ENCODE data around the gene OR2T33. TPM values are rescaled to one million over a fixed set of nuclear protein-coding genes. Genes with fewer than 3 reads are reported as not detected.
"Not testable (repeated sequence)": the region's sequence is repeated elsewhere in the genome, so short reads cannot be mapped to it uniquely, and the experiment has no call there.

OR2T33 gene
- total RNA-seq, 1 donor from 2014 or later, result not detected

DNA sequence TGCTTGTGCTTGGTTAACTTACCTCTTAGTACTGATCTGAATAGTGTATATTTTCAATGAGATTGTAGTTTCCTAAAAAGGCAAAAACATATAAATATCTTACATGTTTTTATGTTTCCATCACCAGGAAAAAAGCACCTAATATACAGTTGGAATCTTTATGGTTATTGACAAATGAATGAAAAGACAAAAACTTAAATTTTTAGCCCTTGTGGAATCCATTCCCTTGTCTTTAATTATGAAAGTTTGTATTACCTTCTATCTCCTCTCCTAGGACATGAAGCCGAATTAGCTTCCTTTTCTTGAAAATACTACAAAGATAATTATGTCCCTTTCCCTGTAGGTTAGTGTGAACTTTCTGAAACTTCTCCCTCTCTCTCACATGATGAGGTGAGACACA lies 25.5 kb upstream of the OR2T33 start, which contains the start of gene OR2T12:
Gene OR2T12 (minus strand): TSS at position 101 of the 400 bp plus-strand sequence. CDS start 7,846 bp downstream, outside the sequence.
- ChIA-PET CTCF (no interaction called here), POLR2A (no interaction called here)
- Mint-ChIP-seq H3K4me3 (no peak within 1 kb of the TSS), H3K27me3 (no peaks in the 10 kb centered on the region), H3K4me1 (no peaks in the 10 kb centered on the region), H3K27ac (no peak within 1 kb of the TSS), H3K36me3 (ENCODE audit: low read depth) (no peaks in the 10 kb centered on the region), H3K9me3 (no peaks in the 10 kb centered on the region)
- DNase-seq, result no peak
- intact Hi-C loops (cut with micrococcal nuclease), result no loop called here
- no peak for ATAC-seq (ENCODE audit: low read depth)
- no peak for TF ChIP-seq CTCF (IDR thresholded peaks at IDR 0.05)

GRCh38 chr1:248288391-248288790 lies 10.6 kb upstream of the OR2T33 start:
- Mint-ChIP-seq H3K36me3 (ENCODE audit: low read depth) (no peaks in the 10 kb centered on the region), H3K27ac (no peak overlapping the region), H3K4me3 (no peak overlapping the region), H3K4me1 (peaks cover 4% of the 10 kb centered on the region), H3K27me3 (no peaks in the 10 kb centered on the region), H3K9me3 (no peaks in the 10 kb centered on the region)
- DNase-seq, result no peak
- ChIA-PET CTCF (no interaction called here), POLR2A (no interaction called here)
- TF ChIP-seq CTCF (IDR thresholded peaks at IDR 0.05), result no peak
- ATAC-seq (ENCODE audit: low read depth), result no peak
- intact Hi-C loops (cut with micrococcal nuclease), result no loop called here

DNA sequence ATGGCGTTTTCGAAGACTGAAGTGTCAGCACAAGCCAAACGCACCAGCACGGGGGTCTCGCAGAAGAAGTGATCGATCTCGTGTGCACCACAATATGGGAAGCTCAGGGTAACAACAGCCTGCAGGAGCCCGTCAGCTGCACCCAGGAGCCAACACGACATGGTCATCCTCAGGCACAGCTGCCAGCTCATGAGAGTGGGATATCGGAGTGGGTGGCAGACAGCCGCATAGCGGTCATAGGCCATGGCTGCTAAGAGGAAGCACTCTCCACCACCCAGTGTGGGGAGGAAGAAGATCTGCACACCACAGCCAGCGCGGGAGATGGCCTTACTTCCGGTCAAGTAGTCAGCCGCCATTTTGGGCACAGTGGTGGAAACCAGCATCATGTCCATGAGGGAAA lies 4.6 kb downstream of the OR2T33 start:
- POLR2A ChIA-PET; H3K9me3 Mint-ChIP-seq; intact Hi-C loops (cut with micrococcal nuclease); H3K27me3 Mint-ChIP-seq; DNase-seq; CTCF ChIA-PET; H3K27ac Mint-ChIP-seq; H3K4me1 Mint-ChIP-seq; H3K4me3 Mint-ChIP-seq; ATAC-seq (ENCODE audit: low read depth); H3K36me3 Mint-ChIP-seq (ENCODE audit: low read depth): not testable (repeated sequence)

GRCh38 chr1:248268178-248268577 lies 9.6 kb downstream of the OR2T33 start:
- ChIA-PET POLR2A (no interaction called here), CTCF (no interaction called here)
- no peak for ATAC-seq (ENCODE audit: low read depth)
- Mint-ChIP-seq H3K36me3 (ENCODE audit: low read depth) (no peaks in the 10 kb centered on the region), H3K27ac (no peak overlapping the region), H3K27me3 (no peaks in the 10 kb centered on the region), H3K9me3 (peaks cover 3% of the 10 kb centered on the region), H3K4me1 (no peaks in the 10 kb centered on the region), H3K4me3 (no peak overlapping the region)
- intact Hi-C loops (cut with micrococcal nuclease), result no loop called here
- DNase-seq, result no peak
- TF ChIP-seq CTCF (IDR thresholded peaks at IDR 0.05), result no peak

GRCh38 chr1:248259309-248259708 lies 18.5 kb downstream of the OR2T33 start:
- DNase-seq; POLR2A ChIA-PET; CTCF ChIA-PET; H3K27ac Mint-ChIP-seq; ATAC-seq (ENCODE audit: low read depth); H3K36me3 Mint-ChIP-seq (ENCODE audit: low read depth); H3K4me3 Mint-ChIP-seq; H3K27me3 Mint-ChIP-seq; H3K4me1 Mint-ChIP-seq; intact Hi-C loops (cut with micrococcal nuclease): not testable (repeated sequence)
- H3K9me3 Mint-ChIP-seq, result peaks cover 20% of the 10 kb centered on the region

DNA sequence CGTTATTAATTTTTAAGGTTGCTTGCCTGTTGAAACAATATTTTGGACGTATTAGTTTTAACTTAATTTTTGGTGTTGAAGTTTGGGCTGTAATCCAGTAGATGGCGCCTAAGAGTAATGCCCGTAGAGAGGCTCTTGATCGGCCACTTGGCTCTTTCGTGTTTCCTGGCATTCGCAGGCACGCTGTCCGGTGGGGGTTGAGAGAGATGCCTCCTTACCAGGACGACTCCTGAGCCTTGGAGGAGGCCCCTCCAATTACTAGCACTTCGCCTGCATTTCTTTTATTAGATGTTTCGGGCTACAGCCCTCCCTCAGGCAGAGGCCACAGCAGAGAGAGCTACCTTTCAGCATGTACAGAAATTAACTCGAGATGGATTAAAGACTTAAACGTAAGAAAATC lies 34.6 kb downstream of the OR2T33 start:
- CTCF ChIA-PET, result interaction anchor here (1.1 to 1.6 kb wide), 3 partner anchors 9 to 563 kb away, joined by 5 to 14 read pairs (median 6); no protein-coding TSS in a partner anchor
- DNase-seq (no peak), ATAC-seq (ENCODE audit: low read depth) (no peak)
- POLR2A ChIA-PET, result no interaction called here
- H3K9me3 Mint-ChIP-seq, result no peaks in the 10 kb centered on the region
- no peak overlapping the region for H3K27ac Mint-ChIP-seq
- no peak overlapping the region for H3K4me3 Mint-ChIP-seq
- H3K4me1 Mint-ChIP-seq, result peaks cover 2% of the 10 kb centered on the region
- peaks cover 12% of the 10 kb centered on the region for H3K27me3 Mint-ChIP-seq
- intact Hi-C loops (cut with micrococcal nuclease), result loop anchor here (1.0 to 5.0 kb wide), 3 partner anchors 379 to 562 kb away; partner anchors contain the start of gene OR14I1
- no peaks in the 10 kb centered on the region for H3K36me3 Mint-ChIP-seq (ENCODE audit: low read depth)
- TF ChIP-seq CTCF (IDR thresholded peaks at IDR 0.05), result no peak
